Activated T-helper 1 cell treated with anti-CD3 and anti-CD28 coated beads, Interleukin-2, amount 50 U/mL, for 16 hours (primary cell): ENCODE data around the gene HGS.
"Not testable (repeated sequence)": the region's sequence is repeated elsewhere in the genome, so short reads cannot be mapped to it uniquely, and the experiment has no call there.

Experiments
- DNase-seq, 2 donors: peaks; one replicate each; pipeline ENCODE4 v3.0.0-alpha.2; 2020; ENCODE audit warnings: low read depth in 1 of 2, low spot score in 1 of 2

HGS gene

DNA sequence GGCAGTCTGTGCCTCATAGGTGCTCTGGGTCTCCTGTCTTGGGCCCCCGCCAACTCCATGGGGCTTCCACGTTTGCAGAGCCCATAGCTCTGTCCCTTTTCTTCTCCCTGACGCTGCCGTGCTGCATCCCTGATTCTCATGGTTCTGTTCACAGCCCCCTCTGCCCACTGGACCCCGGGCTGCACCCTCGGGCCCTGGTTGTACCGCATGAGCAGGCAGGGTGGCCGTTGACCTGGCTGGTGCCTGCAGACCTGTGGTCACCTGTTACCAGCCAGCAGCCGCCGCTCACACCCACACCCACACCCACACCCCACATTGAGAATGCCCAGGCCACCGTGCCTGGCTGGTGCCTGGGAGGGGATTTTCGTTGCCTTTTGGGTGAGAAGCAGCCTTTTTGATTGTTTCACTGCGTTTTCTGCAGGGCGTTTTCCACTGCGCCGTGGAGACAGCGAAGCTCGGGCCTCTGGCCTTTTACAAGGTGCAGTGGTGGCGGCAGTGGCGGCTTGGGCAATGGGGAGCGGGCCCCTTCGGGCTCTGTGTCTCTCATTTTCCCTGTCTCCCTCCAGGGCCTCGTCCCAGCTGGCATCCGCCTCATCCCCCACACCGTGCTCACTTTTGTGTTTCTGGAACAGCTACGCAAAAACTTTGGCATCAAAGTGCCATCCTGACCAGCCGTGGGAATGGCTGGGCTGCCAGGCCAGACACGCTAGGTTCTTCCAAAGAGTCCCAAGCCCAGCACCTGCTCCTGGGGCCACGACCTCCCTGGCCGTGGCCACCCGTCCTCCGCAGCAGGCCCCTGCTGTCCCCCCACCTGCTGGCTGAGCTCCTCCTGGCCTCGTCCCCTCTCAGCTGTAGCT is 35.8 kb downstream of the HGS start:
- no peak for DNase-seq

DNA sequence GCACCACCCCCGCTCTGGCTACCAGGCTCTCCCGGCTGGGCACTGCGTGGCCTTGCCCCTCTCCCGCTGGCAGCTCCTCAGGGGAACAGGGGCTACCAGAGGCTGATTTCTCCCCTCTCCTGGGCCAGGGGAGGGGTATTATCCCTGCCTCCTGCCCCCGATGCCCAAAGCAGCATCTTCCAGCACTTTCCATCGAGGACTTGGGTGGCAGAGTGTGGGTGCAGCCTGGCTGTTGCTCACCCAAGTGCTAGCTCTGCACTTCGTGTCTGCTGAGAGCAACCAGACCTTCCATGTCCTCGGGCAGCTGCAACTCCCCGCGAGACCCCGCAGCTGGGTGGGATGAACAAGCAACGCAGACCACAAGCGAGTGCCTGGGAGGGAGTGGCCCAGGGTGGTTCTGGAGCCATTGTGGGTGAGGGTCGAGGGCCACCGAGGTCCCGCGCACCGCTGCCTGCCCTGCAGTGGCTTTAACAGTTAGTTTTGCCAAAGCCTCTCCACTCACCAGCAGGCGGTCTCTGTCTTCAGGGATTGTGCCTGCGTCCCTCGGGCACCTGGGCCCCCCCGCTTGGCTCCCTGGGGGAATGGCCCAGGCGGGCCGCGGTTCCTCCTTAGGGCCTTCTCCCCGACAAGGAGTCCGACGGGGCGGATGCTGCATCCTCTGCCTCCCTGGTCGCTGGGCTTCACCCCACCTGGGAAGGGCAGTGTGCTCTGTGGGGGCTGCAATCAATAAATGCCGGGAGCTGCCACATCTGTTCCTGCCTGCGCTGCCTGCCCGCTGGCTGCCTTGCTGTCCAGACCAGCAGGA is 36.7 kb downstream of the HGS start:
- no peak for DNase-seq

DNA sequence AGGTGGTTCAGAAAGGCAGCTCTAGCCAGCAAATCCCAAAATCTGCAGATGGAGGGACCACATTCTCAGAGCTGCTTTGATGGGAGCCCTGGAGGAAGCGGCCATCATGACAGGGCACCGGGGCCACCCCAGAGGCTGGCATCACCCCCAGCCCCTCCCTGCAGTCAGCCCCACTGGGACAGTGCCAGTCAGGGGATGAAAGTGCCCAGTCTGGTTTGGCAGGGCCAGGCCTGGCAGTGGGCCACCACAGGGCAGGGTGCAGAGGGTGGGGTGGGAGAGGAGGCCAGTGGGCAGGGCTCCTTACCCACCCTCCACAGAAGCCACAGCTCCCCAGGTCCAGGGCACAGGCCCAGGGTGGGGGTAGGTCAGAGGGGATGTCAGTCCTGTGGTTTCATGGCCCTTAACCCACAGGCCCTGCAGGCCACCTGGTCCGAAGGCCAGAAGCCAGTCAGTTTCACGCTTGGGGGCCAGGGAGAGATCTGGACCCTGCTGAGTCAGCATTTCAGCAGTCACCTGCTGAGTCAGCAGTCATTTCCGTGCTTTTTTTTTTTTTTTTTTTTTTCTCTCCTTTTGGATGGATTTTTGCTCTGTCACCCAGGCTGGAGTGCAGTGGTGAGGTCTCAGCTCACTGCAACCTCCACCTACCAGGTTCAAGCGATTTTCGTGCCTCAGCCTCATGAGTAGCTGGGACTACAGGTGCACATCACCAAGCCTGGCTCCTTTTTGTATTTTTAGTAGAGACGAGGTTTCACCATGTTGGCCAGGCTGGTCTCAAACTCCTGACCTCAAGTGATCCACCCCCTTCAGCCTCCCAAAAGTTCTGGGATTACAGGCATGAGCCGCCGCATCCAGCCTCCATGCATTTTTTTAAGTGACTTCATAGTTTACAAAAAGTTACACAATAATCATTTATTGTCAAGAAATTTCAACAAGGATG is 38.6 kb downstream of the HGS start:
- DNase-seq = no peak

DNA sequence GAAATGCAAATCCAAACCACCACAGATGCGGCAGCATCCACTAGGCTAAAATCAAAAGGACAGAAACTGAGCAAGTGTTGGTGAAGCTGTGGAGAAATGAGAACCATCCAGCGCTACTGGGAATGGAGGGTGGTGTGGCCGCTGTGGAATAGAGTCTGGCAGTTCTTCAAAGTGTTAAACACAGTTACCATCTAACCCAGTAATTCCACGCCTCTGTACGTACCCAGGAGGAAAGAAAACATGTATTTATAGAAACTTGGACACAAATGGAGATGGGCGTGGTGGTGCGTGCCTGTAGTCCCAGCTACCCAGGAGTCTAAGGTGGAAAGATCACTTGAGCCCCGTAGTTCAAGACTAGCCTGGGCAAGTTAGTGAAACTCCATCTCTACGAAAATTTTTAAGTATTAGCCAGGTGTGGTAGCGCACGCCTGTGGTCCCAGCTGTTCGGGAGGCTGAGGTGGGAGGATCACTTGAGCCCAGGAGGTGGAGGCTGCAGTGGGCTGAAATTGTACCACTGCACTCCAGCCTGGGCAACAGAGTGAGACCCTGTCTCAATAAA is 39.9 kb downstream of the HGS start:
- no peak for DNase-seq

DNA sequence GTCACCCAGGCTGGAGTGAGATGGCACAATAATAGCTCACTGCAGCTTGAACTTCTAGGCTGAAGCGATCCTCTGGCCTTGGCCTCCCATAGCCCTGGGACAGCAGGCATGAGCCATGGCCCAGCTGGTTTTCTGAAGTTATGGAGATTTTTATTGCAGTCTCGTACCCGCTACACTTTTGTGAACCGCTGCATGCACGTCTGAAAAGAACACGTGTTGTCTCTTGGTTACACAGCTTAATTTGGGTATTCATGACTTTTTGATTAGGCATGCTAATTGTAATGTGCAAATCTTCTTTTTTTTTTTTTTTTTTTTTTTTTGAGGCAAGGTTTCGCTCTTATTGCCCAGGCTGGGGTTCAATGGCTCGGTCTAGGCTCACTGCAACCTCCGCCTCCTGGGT is 41.6 kb downstream of the HGS start:
- DNase-seq = no peak

DNA sequence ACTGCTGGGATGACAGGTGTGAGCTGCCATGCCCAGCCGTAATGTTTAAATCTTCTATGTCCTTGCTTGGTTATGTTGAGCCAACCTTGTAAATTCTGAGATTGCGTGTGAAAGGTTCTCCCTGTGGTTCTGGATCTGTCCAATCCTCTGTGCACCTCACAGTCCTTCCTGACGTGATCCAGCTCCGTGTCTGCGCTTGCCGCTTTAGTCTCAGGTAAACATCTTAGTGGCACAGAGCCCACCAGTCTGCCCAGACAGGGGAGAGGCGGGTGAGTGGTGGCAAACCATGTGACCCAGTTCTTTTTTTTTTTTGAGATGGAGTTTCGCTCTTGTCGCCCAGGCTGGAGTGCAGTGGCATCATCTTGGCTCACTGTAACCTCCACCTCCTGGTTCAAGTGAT is 42.2 kb downstream of the HGS start:
- no peak for DNase-seq

DNA sequence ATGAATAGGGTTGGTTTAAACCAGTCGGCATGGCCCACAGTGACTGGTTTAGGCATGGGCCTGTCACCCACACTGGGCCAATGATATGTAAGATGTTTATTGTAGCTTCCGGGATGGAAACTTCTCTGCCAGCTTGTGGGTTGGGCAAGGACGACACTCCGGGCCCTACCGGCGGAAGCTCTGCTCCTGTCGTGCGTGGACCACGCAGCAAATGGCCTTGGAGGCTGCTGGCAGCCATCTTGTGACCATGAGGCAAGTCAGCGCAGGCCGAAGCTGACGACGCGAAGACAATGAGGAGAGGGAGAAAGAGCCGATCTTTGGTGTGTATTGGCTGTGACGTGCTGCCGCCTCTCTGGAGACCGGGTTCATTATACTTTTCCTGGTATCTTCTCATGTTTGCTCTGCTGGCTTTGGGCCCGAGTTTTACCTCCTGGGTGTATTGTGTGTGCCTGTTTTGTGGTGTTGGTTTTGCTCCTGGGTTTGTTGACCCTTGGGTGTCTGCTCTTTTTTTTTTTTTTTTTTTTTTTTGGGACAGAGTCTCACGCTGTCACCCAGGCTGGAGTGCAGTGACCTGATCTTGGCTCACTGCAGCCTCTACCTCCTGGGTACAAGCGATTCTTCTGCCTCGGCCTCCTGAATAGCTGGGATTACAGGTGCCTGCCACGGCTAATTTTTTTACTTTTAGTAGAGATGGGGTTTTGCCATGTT is 43.7 kb downstream of the HGS start:
- no peak for DNase-seq

DNA sequence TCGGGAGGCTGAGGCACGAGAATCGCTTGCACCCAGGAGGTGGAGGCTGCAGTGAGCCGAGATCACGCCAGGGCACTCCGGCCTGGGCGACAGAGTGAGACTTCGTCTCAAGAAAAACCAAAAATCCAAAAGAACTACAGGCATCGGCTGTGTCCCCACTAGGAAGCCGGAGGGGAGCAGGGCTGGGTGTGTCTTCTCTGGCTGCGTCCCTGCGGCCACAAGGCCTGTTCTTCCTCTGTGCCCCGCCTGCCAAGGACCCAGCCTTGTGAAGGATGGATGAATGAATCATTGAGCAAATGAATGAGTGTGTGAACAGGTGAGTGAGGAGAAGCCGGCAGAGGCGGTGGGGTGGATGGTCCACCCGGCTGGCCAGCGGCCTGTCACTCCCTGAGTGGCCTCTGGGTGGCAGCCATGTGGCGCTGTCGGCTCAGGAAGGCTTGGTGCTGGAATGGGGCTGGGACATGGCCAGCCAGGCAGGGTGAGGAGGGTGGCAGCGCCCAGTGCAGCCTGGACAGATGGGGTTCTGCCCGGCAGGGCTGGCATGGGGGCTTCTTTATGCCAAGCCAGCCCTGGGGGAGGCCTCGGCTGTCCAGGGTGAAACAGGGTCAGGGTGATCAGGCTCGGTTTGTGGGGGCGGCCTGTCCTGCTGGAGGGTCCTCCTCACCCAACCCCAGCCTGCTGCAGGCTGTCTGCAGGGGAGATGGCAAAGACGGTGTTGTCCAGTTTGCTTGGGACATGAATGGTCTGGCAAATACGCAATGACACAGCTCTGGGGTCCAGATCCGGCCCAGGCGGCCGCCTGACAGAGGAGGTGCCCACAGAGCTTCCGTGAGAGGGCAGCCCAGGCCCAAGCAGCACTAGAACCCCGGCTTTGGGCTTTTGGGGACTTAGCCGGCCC is 49.9 kb downstream of the HGS start:
- DNase-seq = peak; percentile 22 to 44

DNA sequence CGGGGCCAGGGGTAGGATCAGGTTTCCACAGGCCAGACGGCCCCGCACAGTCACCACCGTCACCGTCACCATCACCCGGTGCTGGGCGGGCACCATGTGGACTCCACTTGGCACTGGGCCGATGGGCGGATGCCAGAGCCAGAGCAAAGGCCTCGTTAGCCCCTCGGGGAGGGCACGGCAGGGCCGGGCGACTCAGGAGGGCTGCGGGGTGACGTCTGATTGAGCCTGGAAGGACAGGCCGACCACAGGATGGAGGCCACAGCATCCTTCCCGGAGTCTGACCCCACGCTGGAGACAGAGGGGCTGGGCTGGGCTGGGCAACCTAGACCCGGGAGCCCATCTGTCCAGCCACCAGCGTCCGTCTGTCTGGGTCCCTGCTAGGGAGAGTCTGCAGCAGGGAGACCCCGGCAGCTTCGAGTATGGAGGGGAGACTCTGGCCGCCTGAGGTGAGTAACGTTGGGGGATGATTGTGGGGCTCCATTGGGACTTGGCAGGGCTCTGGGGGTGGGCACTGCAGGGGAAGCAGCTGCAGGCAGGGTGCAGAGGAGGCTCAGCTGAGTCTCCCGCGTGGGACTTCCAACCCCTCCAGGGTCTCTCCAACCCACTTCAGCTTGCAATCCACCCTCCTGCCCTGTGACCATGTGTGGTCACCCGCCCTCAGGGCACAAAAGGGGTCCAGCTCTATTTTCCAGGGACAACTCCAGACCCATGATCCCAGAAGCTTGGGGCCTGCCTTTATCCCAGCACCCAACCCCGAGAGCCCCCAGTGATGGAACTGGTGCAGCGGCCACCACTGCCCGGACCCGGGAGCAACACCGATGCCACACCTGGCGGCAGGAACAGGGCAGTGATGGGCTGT is 50.8 kb downstream of the HGS start:
- DNase-seq = no peak

DNA sequence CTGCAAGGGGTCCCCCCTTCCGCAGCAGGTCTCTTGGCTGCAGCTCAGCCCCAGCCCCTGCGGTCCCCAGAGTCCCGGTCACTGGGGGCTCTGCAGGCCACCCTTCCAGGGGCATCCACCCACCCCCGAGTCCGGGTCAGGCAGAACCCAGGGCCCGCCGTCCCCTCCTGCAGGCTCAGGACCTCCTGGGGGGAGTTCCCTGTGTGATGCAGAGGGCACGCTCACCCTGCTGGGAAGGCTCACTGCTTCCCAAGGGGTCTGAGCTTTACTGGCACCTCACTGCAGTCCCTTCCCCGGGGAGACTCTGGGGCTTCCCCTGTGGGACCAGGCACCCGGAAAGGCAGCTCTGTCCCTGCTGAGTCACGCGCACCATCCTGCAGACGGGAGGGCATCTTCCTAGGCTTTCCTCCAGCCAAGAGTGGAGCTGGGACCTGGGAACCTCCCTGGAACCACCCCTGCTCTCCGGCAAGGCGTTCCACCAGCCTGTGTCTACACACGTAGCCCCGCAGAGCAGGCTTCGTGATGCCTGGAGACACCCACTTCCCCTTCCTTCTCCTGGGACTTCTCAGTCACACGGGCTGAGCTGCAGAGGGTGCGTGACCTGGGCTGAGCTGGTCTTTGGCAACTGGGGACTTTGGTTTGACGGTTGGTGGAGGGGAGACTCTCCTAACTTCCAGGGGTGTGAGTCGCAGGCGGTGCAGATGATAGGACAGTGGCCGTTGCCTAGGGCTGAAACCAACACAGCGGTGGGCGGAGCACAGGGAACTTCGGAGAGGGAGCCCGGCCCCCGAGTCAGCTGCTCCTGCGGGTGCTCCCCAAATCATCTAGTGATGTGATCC is 51.7 kb downstream of the HGS start:
- DNase-seq = no peak

DNA sequence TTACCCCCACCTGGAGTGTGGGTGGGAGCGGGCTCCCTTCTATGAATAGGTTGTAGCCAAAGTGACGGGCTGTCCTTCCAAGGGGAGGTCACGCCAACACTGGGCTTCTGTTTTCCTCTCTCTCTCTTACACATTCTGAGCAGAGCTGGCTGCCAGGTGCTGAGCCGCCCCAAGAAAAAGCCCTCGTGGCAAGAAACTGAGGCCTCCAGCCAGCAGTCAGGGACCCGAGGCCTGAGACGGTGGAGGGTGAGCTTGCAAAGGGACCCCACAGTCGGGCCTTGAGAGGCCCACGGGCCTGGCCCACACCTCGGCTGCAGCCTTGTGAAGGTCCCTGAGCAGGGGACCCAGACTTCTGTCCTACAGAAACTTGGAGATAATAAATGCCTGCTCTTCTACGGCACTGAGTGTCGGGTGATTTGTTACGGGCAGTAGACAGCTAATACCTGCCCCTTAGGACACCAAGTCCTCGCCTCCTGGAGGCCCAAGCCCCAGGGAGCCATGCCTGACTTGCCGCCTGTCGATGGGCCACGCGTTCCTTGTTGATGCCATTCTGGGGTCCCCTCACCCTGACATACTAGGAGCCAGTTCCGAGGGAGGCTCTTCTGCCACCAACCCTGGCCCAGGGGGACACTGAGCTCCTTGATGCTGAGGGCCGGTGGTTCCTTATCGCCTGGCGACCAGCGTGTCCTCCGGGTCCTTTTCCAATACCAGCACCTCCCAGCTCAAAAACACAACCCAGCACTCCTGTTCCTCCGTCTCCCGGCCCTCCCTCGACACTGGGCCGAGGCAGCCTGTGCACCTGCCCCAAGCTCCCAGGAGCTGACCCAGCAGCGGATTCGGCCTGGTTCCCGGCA is 54.4 kb downstream of the HGS start:
- no peak for DNase-seq

DNA sequence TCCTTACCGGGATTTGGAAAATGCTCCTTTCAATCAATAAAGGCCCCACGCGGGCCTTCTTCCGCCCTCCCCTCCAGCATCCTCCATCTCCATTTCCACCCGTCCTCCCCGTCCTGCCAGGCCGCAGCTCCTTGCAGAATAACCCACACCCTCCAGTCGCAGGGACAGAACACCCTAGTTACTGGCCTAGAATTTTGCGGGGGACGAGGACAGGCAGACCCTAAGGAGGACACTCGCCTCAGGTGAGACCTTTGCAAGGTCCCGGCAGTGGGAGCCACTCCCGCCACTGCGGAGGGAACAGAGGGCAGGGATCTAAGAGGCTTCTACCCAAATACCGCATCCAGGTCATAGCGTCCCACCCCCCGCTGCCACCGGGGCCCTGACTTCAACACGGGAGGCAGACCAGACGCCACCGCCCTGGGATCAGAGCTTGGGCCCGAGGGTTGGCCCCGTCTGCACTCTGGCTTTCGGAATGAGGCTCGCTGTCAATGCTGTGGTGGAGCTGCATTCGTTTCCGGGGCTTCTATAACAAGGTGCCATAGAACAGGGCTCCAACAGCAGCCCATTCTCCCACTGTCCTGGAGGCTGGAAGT is 55.1 kb downstream of the HGS start:
- DNase-seq = no peak

DNA sequence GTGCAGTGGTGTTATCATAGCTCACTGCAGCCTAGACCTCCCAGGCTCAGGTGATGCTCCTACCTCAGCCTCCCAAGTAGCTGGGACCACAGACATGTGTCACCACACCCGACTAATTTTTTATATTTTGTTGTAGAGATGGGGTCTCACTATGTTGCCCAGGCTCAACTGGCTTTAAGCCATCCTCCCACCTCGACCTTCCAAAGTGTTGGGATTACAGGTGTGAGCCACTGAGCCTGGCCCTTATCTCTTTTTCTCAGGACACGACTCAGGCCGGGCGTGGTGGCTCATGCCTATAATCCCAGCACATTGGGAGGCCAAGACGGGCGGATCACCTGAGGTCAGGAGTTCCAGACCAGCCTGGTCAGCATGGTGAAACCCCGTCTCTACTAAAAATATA is 55.8 kb downstream of the HGS start:
- DNase-seq = not testable (repeated sequence)

DNA sequence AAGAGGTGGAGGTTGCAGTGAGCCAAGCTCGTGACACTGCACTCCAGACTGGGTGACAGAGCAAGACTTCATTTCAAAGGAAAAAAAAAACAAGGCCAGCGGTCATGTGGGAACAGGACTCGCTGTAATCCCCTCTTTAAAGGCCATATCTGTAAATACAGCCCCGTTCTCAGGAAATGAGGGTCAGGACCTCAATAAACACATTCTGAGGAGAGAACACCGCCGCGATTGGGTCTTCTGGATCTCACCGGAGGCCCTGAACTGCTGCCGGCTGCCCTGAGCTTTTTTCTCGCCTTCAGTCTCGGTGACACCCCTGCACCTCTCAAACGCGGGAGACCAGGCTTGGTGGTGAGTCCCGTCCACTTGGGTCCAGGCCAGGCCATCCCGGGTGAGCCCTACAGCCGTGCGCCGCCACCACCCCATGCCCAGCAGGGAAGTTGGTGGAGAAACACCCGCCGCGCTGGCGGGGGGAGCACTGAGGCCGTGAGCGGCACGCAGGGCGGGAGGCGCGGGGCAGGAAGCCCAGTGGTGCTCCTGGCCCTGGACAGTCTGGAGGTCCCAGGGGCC is 56.7 kb downstream of the HGS start:
- no peak for DNase-seq

DNA sequence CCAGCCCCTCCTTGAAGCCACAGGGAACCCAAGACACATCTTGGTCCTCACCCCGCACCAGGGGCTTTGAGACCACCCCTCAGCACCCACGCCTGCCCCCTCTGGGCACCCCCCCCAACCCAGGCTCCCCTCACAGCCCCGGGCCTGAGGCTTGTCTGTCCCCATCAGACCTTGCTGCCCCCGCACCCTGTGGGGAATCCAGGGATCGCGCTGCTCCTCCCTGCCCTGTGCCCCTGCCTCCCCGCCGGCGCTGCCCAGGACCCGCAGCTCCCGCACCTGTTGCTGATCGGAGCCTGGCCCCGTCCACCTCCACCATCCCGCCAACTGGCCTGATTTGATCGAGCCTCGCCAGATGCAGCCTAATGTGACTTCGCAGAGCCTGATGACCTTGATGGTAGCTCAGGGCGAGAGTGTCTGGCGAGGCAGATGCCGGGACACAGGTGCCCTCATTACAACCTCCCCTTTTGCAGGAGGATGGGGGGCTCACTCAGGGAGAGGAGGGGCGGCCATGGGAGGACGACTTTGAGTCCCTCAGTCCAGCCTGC is 57.3 kb downstream of the HGS start:
- no peak for DNase-seq
